ENCODE results near the gene SLC28A2. TPM values are rescaled to one million over a fixed set of nuclear protein-coding genes. Genes with fewer than 3 reads are reported as not detected.

SLC28A2 gene
- total and polyA plus RNA-seq, 2 of the 13 experiments (the other 11 are each of a cell fraction or from before 2014, with no cell fraction given), result 0.01 to 0.11 TPM

- TF ChIP-seq ZNF891 (CRISPR knock-in tag; IDR thresholded peaks at IDR 0.05), result no peak
- TF ChIP-seq ZBTB10 (CRISPR knock-in tag; IDR thresholded peaks at IDR 0.05; ENCODE audit: borderline replicate concordance), result no peak
- TF ChIP-seq CTCF (CRISPR knock-in tag; IDR thresholded peaks at IDR 0.05), result peak; percentile 66
- TF ChIP-seq HDAC2 (CRISPR knock-in tag; IDR thresholded peaks at IDR 0.05), result no peak
- TF ChIP-seq FUBP1 (CRISPR knock-in tag; IDR thresholded peaks at IDR 0.05; ENCODE audit: borderline replicate concordance), result no peak
- TF ChIP-seq AHR (CRISPR knock-in tag; IDR thresholded peaks at IDR 0.05), result no peak
- TF ChIP-seq ATF5 (CRISPR knock-in tag; IDR thresholded peaks at IDR 0.05; ENCODE audit: low read depth), result no peak
- TF ChIP-seq NR2C2 (CRISPR knock-in tag; IDR thresholded peaks at IDR 0.05; ENCODE audit: borderline replicate concordance), result no peak
- TF ChIP-seq STAG1 (CRISPR knock-in tag; IDR thresholded peaks at IDR 0.05), result peak; percentile 78
- TF ChIP-seq CCDC6 (CRISPR knock-in tag; IDR thresholded peaks at IDR 0.05), result no peak
- TF ChIP-seq LRRFIP1 (CRISPR knock-in tag; conservative IDR thresholded peaks at IDR 0.05), result no peak
- no peak for TF ChIP-seq CCAR2 (optimal IDR thresholded peaks at IDR 0.05; ENCODE audit: low read depth, low read length)
- TF ChIP-seq RAD21 (CRISPR knock-in tag; IDR thresholded peaks at IDR 0.05), result peak; percentile 29; the same call in 1 of the 2 replicates
- TF ChIP-seq ZNF441 (CRISPR knock-in tag; IDR thresholded peaks at IDR 0.05; ENCODE audit: borderline replicate concordance), result no peak
- no peak for TF ChIP-seq FOSL1 (CRISPR knock-in tag; IDR thresholded peaks at IDR 0.05; ENCODE audit: borderline replicate concordance)
- TF ChIP-seq MXD3 (CRISPR knock-in tag; IDR thresholded peaks at IDR 0.05), result no peak
- TF ChIP-seq THYN1 (CRISPR knock-in tag; IDR thresholded peaks at IDR 0.05; ENCODE audit: borderline replicate concordance, low read depth), result no peak
- no peak for TF ChIP-seq ZNF264 (CRISPR knock-in tag; IDR thresholded peaks at IDR 0.05)
- no peak for TF ChIP-seq ZNF44 (CRISPR knock-in tag; IDR thresholded peaks at IDR 0.05)
- TF ChIP-seq GTF2F1 (IDR thresholded peaks at IDR 0.05; ENCODE audit: low read length), result no peak
- TF ChIP-seq NAIF1 (CRISPR knock-in tag; IDR thresholded peaks at IDR 0.05; ENCODE audit: borderline replicate concordance), result no peak
These were observed 16.1 kb downstream of the SLC28A2 start (continued) for GRCh38 chr15:45268135-45268534.
